ENCODE results near the gene CACTIN.

GRCh38 chr19:3671680-3672574 is 45.3 kb upstream of the CACTIN start:
- TF ChIP-seq CTCF (IDR thresholded peaks at IDR 0.05) (no peak), POLR2A (IDR thresholded peaks at IDR 0.05) (no peak)

Measured in lower leg skin (tissue), 3 donors.